Small intestine (tissue), 7 donors: ENCODE measurements around the gene NEIL1. TPM values are rescaled to one million over a fixed set of nuclear protein-coding genes. Genes with fewer than 3 reads are reported as not detected.
"Not testable (repeated sequence)": the region's sequence is repeated elsewhere in the genome, so short reads cannot be mapped to it uniquely, and the experiment has no call there.

Experiments
- DNase-seq, 2 donors: peaks; one replicate each; pipeline versions ENCODE4 v3.0.0 to v3.0.0-alpha.2; 2013
- FAIRE-seq: peaks from 2 replicates; lab custom pipeline; 2012; peaks lifted over from hg19 to GRCh38; lab: Jason Lieb, UNC
- H3K27ac ChIP-seq, 3 donors: one replicate each; pipeline ENCODE4 v1.5.1; 2013; ENCODE audit warnings: low read length in 2 of 3, mild to moderate bottlenecking in 2 of 3, control low read depth in 1 of 3, inconsistent platforms in 1 of 3, low read depth in 1 of 3, moderate library complexity in 1 of 3
- H3K27me3 ChIP-seq, 3 donors: one replicate each; pipeline ENCODE4 v1.6.1; 2013; ENCODE audit warnings: low read length in 3 of 3, inconsistent platforms in 1 of 3; ENCODE audit not compliant: control insufficient read depth in 3 of 3, insufficient read depth in 3 of 3
- H3K36me3 ChIP-seq, 3 donors: one replicate each; pipeline ENCODE4 v1.6.1; 2013; ENCODE audit warnings: low read length in 3 of 3, inconsistent platforms in 1 of 3, low read depth in 1 of 3, mild to moderate bottlenecking in 1 of 3, moderate library complexity in 1 of 3; ENCODE audit not compliant: control insufficient read depth in 3 of 3, insufficient read depth in 2 of 3
- H3K4me1 ChIP-seq, 3 donors: one replicate each; pipeline ENCODE4 v1.6.1; 2013; ENCODE audit warnings: low read length in 2 of 3, inconsistent platforms in 1 of 3, low read depth in 1 of 3, mild to moderate bottlenecking in 1 of 3, moderate library complexity in 1 of 3; ENCODE audit not compliant: control insufficient read depth in 3 of 3, insufficient read depth in 2 of 3
- H3K4me3 ChIP-seq, 3 donors: one replicate each; pipeline ENCODE4 v1.5.1; 2013; ENCODE audit warnings: low read length in 3 of 3, control low read depth in 1 of 3, inconsistent platforms in 1 of 3, low read depth in 1 of 3, mild to moderate bottlenecking in 1 of 3, moderate library complexity in 1 of 3
- H3K9me3 ChIP-seq, 2 donors: one replicate each; pipeline ENCODE4 v1.6.1; 2013; ENCODE audit warnings: low read depth in 1 of 2, low read length in 1 of 2; ENCODE audit not compliant: control insufficient read depth in 2 of 2, insufficient read depth in 1 of 2
- WGBS, 3 donors: extraction: QIAGEN DNeasy Blood & Tissue Kit; methylation state at CpG; one replicate each; pipeline ENCODE4 v1.1.7; 2013; 5-methylcytosine and 5-hydroxymethylcytosine counted together
- polyA plus RNA-seq, 4 donors: library from polyadenylated mRNA; stranded (reverse) in 3 of 4; unstranded in 1 of 4; fragments of 200-250 nt in 3 of 4; fragments of 120-200 nt in 1 of 4; gene quantifications; one replicate each; pipeline versions ENCODE4 v1.2.1 to v1.2.3, GENCODE V29; 2013
- donor health status: healthy with polysubstance abuse.
- donor health status: control.
- donor health status: control.
- donor health status: Bipolar disorder and iron deficiency.
- donor health status: healthy.

Gene NEIL1
- polyA plus RNA-seq, 4 donors, result 18.8 to 63.1 (median 41.7) TPM

DNA sequence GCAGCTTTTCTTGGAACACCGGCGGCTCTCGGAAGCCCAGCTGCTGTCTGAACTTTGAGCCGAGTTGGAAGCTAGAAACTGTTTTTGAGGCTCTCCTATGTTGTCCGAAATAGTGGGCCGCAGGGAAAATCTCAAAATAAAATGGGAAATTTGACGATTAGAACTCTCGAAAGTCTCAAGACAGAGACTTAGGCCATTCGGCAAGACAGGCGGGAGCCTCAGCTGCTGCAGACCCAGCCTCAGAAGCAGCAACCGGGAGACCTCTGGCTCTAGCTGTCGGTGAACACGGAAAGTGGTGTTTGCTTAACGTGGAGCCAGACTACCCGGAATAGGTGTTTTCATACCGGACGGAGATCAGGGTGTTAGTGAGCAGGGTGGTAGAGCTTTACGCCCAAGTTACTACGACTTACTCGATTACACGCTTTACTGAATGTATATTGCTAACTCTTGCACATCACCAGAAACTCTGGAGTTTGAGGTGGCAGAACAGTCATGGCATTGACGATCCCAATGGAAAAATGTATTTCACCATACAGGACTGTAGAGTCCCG is 21.9 kb downstream of the NEIL1 start:
- H3K27ac ChIP-seq, result peak overlapping the region; percentile 93 to 98 (median 97)
- DNase-seq (no peak), FAIRE-seq (no peak)
- H3K27me3 ChIP-seq, result no peaks in the 10 kb centered on the region
- no peaks in the 10 kb centered on the region for H3K9me3 ChIP-seq
- H3K4me3 ChIP-seq, result peak overlapping the region; percentile 81 to 89 (median 89)
- peaks cover 0 to 22% (median 2%) of the 10 kb centered on the region in 3 donors for H3K4me1 ChIP-seq
- H3K36me3 ChIP-seq, result peaks cover 6 to 61% (median 15%) of the 10 kb centered on the region in 3 donors
- 2 to 4% (median 3%) methylated on average over 23 of the region's 23 CpGs for WGBS, 3 donors

DNA sequence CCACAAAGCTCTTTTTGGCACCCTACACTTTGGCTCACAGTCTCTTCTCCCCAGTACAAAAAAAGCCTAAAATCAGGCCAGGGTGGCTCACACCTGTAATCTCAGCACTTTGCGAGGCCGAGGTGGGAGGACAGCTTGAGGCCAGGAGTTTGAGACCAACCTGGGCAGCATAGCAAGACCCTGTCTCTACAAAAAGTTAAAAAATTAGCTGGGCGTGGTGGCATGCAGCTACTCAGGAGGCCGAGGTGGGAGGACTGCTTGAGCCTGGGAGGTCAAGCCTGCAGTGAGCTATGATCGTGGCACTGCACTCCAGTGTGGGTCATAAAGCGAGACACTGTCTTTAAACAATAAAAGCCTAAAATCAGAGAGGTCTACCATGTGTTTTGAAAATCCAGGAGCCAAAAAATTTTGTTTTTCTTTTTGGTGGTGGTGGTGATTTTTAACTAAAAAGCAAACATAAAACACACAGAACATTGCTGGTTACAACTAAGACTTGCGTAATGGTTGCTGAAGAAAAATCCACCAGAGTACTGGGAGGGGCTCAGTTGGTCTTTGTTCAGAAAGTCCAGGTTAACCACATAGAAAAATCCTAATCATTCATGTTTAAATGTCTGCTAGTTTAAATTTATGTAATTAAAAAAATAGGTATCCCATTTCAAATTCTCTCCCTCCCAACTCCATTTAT is 23.2 kb downstream of the NEIL1 start:
- FAIRE-seq, result no peak
- DNase-seq, result no peak
- Histone ChIP-seq H3K4me1 (peaks cover 0 to 22% (median 2%) of the 10 kb centered on the region in 3 donors), H3K27me3 (no peaks in the 10 kb centered on the region), H3K27ac (peak overlapping the region in 2 of 3 donors; percentile 93 to 98), H3K4me3 (no peak overlapping the region), H3K9me3 (no peaks in the 10 kb centered on the region), H3K36me3 (peaks cover 3 to 53% (median 11%) of the 10 kb centered on the region in 3 donors)
- WGBS, 3 donors, result 91 to 94% (median 94%) methylated on average over 7 of the region's 7 CpGs

- Histone ChIP-seq H3K27ac (no peak overlapping the region), H3K4me3 (no peak overlapping the region), H3K27me3 (no peaks in the 10 kb centered on the region), H3K36me3 (peaks cover 6 to 49% (median 8%) of the 10 kb centered on the region in 3 donors), H3K4me1 (peaks cover 0 to 22% (median 2%) of the 10 kb centered on the region in 3 donors), H3K9me3 (no peaks in the 10 kb centered on the region)
- DNase-seq (no peak), FAIRE-seq (no peak)
- 88 to 95% (median 90%) methylated on average over 1 of the region's 1 CpG for WGBS, 3 donors
These were observed 24.6 kb downstream of the NEIL1 start for GRCh38 chr15:75371486-75371885.

- DNase-seq (no peak), FAIRE-seq (no peak)
- H3K27me3 ChIP-seq, result no peaks in the 10 kb centered on the region
- no peaks in the 10 kb centered on the region for H3K9me3 ChIP-seq
- WGBS, 3 donors, result 95 to 96% (median 95%) methylated on average over 11 of the region's 11 CpGs
- H3K27ac ChIP-seq, result no peak overlapping the region
- no peak overlapping the region for H3K4me3 ChIP-seq
- H3K4me1 ChIP-seq, result peaks cover 0 to 22% (median 2%) of the 10 kb centered on the region in 3 donors
- peaks cover 3 to 46% (median 8%) of the 10 kb centered on the region in 3 donors for H3K36me3 ChIP-seq
These were observed 25.3 kb downstream of the NEIL1 start for GRCh38 chr15:75371901-75372688.

DNA sequence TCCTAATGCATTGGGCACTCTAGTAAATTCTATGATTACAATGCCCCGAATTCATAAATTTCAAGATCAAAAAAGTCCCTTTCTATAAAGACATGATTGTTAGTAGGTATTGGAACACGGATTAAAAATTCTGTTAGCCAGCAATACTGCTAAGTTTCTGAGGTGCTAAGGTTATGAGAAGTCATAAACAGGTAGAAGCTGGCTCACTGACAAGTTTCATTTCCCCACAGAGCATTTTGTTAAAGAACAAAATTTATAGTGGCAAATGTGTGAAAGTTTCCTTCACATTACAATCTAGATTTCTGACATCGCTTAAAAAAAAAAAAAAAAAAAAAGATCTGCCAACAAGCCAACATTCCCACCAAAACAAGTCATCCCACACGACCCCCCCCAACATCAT is 33.9 kb downstream of the NEIL1 start:
- DNase-seq (no peak), FAIRE-seq (no peak)
- Histone ChIP-seq H3K4me3 (no peak overlapping the region), H3K27me3 (no peaks in the 10 kb centered on the region), H3K4me1 (peaks cover 0 to 13% (median 2%) of the 10 kb centered on the region in 3 donors), H3K9me3 (no peaks in the 10 kb centered on the region), H3K27ac (no peak overlapping the region), H3K36me3 (peaks cover 8 to 34% (median 12%) of the 10 kb centered on the region in 3 donors)
- WGBS, 3 donors, result 25 to 63% (median 53%) methylated on average over 4 of the region's 4 CpGs

GRCh38 chr15:75383986-75384385 is 37.1 kb downstream of the NEIL1 start:
- H3K4me3 ChIP-seq, H3K27me3 ChIP-seq, H3K27ac ChIP-seq, H3K9me3 ChIP-seq, FAIRE-seq: not testable (repeated sequence)
- 10 to 71% (median 43%) methylated on average over 5 of the region's 5 CpGs for WGBS, 3 donors
- DNase-seq, result peak; percentile 52 to 63
- Histone ChIP-seq H3K4me1 (peaks cover 0 to 13% (median 2%) of the 10 kb centered on the region in 3 donors), H3K36me3 (peaks cover 11 to 46% (median 15%) of the 10 kb centered on the region in 3 donors)

DNA sequence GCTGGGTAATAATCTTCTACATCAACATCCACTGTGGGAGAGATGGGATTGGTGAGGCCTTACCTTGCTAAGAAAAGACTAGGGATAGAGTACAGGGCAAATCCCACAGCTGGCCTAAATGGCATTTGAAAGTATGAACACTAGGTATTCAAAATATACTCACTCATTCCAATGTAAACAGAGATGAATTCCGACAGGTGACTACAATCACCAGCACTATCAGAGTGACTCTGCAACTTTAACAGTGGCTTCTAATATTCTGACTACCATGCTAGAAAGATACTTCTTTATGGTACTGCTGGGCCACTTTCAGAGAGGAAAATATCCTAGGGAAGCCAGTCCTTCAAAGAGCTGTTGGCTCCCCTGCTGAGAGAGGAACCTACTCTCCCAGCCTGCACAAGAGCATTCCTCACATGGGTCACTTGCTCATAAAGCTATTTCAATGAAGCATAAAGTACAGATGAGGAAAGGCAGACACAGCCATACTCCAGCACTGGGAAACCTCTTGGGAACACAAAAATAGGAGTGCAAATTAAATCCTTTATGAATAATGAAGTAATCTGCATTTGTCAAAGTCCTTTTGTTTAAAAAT is 43.0 kb downstream of the NEIL1 start:
- Histone ChIP-seq H3K4me1 (no peaks in the 10 kb centered on the region), H3K27ac (no peak overlapping the region)
- FAIRE-seq, result no peak

DNA sequence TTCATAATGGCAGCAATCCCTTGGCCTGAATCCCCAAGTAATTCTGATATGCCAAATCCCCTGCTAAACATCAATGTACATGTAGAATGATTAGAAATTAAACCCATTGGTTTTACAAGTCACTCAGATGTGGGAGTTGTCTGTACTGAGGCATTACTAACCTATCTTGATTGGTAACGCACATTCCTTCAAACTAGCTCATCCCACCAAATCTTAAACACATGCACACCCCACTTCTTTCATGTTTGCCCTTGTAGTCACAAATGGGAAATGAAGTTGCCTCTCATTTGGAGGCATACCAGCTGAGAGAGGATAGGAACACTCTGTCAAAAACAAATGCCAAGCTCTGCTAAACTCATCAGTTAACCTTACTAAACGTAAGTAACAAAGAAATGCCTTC is 50.7 kb downstream of the NEIL1 start:
- peaks cover 13 to 49% (median 25%) of the 10 kb centered on the region in 3 donors for H3K36me3 ChIP-seq
- no peak for FAIRE-seq
- 86 to 88% (median 88%) methylated on average over 2 of the region's 2 CpGs for WGBS, 3 donors

More for the DNA sequence above, 43.0 kb downstream of the NEIL1 start:
- Histone ChIP-seq H3K9me3 (no peaks in the 10 kb centered on the region), H3K4me3 (no peak overlapping the region), H3K36me3 (peaks cover 19 to 55% (median 21%) of the 10 kb centered on the region in 3 donors), H3K27me3 (no peaks in the 10 kb centered on the region)
- no peak for DNase-seq
- 73 to 83% (median 81%) methylated on average over 1 of the region's 1 CpG for WGBS, 3 donors

More for the DNA sequence above, 50.7 kb downstream of the NEIL1 start:
- H3K4me3 ChIP-seq, result no peak overlapping the region
- DNase-seq, result no peak
- no peak overlapping the region for H3K27ac ChIP-seq
- H3K9me3 ChIP-seq, result no peaks in the 10 kb centered on the region
- H3K27me3 ChIP-seq, result no peaks in the 10 kb centered on the region
- no peaks in the 10 kb centered on the region for H3K4me1 ChIP-seq
